PC-9 (cell line): ENCODE results near the gene UVRAG. TPM values are rescaled to one million over a fixed set of nuclear protein-coding genes. Genes with fewer than 3 reads are reported as not detected.
"Not testable (repeated sequence)": the region's sequence is repeated elsewhere in the genome, so short reads cannot be mapped to it uniquely, and the experiment has no call there.

Experiments used
- BruUV-seq: library from RNA; stranded (reverse); fragments of 400-500 nt; replicated peaks from 2 replicates; lab custom pipeline; 2021; lab: Mats Ljungman, UMichigan
- CTCF ChIA-PET: fragments of 300-600 bp; sonication (Branson Sonifier 250); formaldehyde crosslinking; loops from one replicate; lab custom pipeline; 2022; ENCODE audit warnings: antibody characterized with exemption; lab: Charles Lee
- POLR2A ChIA-PET: fragments of 300-600 bp; sonication (Branson Sonifier 250); formaldehyde crosslinking; loops from one replicate; lab custom pipeline; 2022; ENCODE audit warnings: antibody characterized with exemption; ENCODE audit not compliant: unreplicated experiment; lab: Charles Lee
- DNase-seq, 2 experiments: peaks; one replicate each; pipeline versions ENCODE4 v3.0.0 to v3.0.0-alpha.2; 2015 to 2022; ENCODE audit warnings: mixed read lengths in 1 of 2
- H2AFZ ChIP-seq: fragments of 200-600 bp; sonication (generic); 2 replicates; pipeline ENCODE4 v1.8.1; 2017; ENCODE audit warnings: antibody characterized with exemption
- H3F3A ChIP-seq: fragments of 200-600 bp; sonication (generic); 2 replicates; pipeline ENCODE4 v1.8.1; 2017; ENCODE audit warnings: antibody characterized with exemption, mild to moderate bottlenecking, low read depth; ENCODE audit not compliant: insufficient read depth
- H3K27ac ChIP-seq: fragments of 200-600 bp; sonication (generic); 2 replicates; pipeline ENCODE4 v1.6.1; 2016; ENCODE audit warnings: mixed run types
- H3K27me3 ChIP-seq: fragments of 200-600 bp; sonication (generic); 2 replicates; pipeline ENCODE4 v1.6.1; 2016; ENCODE audit warnings: low read depth, mixed run types; ENCODE audit not compliant: insufficient read depth
- H3K36me3 ChIP-seq: fragments of 200-600 bp; sonication (generic); 2 replicates; pipeline ENCODE4 v1.6.1; 2016; ENCODE audit warnings: low read depth, mixed run types
- H3K4me1 ChIP-seq: fragments of 200-600 bp; sonication (generic); replicated peaks from 2 replicates; pipeline ENCODE4 v1.6.1; 2016; ENCODE audit warnings: mixed run types; ENCODE audit not compliant: insufficient read depth
- H3K4me2 ChIP-seq: fragments of 200-600 bp; sonication (generic); 2 replicates; pipeline ENCODE4 v1.6.1; 2017; ENCODE audit warnings: mixed run types
- H3K4me3 ChIP-seq: fragments of 200-600 bp; sonication (generic); 2 replicates; pipeline ENCODE4 v1.6.1; 2016; ENCODE audit warnings: mixed run types
- H3K79me2 ChIP-seq: fragments of 200-600 bp; sonication (generic); 2 replicates; pipeline ENCODE4 v1.6.1; 2017; ENCODE audit warnings: low read depth, mixed run types
- H3K9me2 ChIP-seq: fragments of 200-600 bp; sonication (generic); 2 replicates; pipeline ENCODE4 v1.8.1; 2017; ENCODE audit warnings: mild to moderate bottlenecking; ENCODE audit not compliant: insufficient read depth
- H3K9me3 ChIP-seq: fragments of 200-600 bp; sonication (generic); 2 replicates; pipeline ENCODE4 v1.8.1; 2016; ENCODE audit warnings: low read depth; ENCODE audit not compliant: insufficient read depth
- H4K20me1 ChIP-seq: fragments of 200-600 bp; sonication (generic); 2 replicates; pipeline ENCODE4 v1.8.1; 2017; ENCODE audit not compliant: insufficient read depth
- CTCF ChIP-seq: fragments of 200-600 bp; sonication (generic); conservative IDR thresholded peaks from 2 replicates; pipeline ENCODE4 v1.6.1; 2017; ENCODE audit warnings: mixed run types, antibody characterized with exemption, mild to moderate bottlenecking, moderate library complexity
- EZH2 ChIP-seq: fragments of 200-600 bp; sonication (generic); IDR thresholded peaks from 2 replicates; pipeline ENCODE4 v1.8.0; 2017; ENCODE audit warnings: antibody characterized with exemption, low read depth
- intact Hi-C: fragments of 100-400 bp; cut with micrococcal nuclease; formaldehyde crosslinking; loops from one replicate; pipeline ENCODE4 v1.10.0; 2022; ENCODE audit not compliant: unreplicated experiment
- total RNA-seq: library from RNA; stranded (reverse); gene quantifications from 2 replicates; pipeline ENCODE4 v1.2.3, GENCODE V29; 2021

UVRAG gene
- total RNA-seq, 1 experiment from 2014 or later = 20.4 TPM

GRCh38 chr11:75925785-75926164, 110.8 kb downstream of the UVRAG start:
- H3K9me3 ChIP-seq = no peaks in the 10 kb centered on the region
- H4K20me1 ChIP-seq = no peaks in the 10 kb centered on the region
- DNase-seq = no peak
- H3K27me3 ChIP-seq = no peaks in the 10 kb centered on the region
- no peak overlapping the region for H3K4me2 ChIP-seq
- H3K27ac ChIP-seq = no peak overlapping the region
- peaks cover 4% of the 10 kb centered on the region for H3F3A ChIP-seq
- H2AFZ ChIP-seq = no peak overlapping the region
- CTCF ChIA-PET = no interaction called here
- H3K4me1 ChIP-seq = no peaks in the 10 kb centered on the region
- no peak overlapping the region for H3K4me3 ChIP-seq
- POLR2A ChIA-PET = no interaction called here
- no peaks in the 10 kb centered on the region for H3K9me2 ChIP-seq
- H3K79me2 ChIP-seq = no peaks in the 10 kb centered on the region
- BruUV-seq = no TSS peak
- intact Hi-C loops = no loop called here
- TF ChIP-seq CTCF (no peak), EZH2 (no peak)
- no peaks in the 10 kb centered on the region for H3K36me3 ChIP-seq

DNA sequence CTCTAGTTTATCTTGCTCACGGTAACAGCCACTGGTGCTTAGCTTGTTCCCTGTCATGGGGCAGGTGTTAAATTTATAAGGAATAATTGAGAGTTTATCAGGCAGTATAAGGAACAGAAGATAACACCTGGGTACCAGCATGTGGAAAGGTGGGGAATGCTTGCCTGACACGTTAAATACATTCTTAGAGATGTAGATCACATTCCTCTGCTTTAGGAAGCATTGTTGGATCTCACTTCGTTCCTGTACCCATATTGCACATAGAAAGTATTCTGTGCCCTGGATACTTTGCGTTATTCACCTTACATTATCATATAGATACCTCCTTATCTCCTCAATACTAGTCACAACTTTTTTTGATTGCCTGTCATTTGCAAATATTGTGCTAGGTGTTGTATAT, 114.7 kb downstream of the UVRAG start:
- CTCF ChIA-PET = no interaction called here
- Histone ChIP-seq H3K79me2 (no peaks in the 10 kb centered on the region), H4K20me1 (no peaks in the 10 kb centered on the region), H3F3A (no peaks in the 10 kb centered on the region; the same call in 1 of the 2 replicates), H3K36me3 (no peaks in the 10 kb centered on the region), H3K9me3 (peaks cover 7% of the 10 kb centered on the region; the same call in 1 of the 2 replicates), H3K27ac (no peak overlapping the region), H3K27me3 (no peaks in the 10 kb centered on the region), H3K4me3 (no peak overlapping the region), H3K9me2 (no peaks in the 10 kb centered on the region), H2AFZ (no peak overlapping the region), H3K4me1 (no peaks in the 10 kb centered on the region), H3K4me2 (no peak overlapping the region)
- TF ChIP-seq EZH2 (no peak), CTCF (no peak)
- no peak for DNase-seq
- no TSS peak for BruUV-seq
- POLR2A ChIA-PET = interaction anchor here (0.6 kb wide), 1 partner anchor 19 kb away, joined by 4 read pairs; no protein-coding TSS in a partner anchor
- intact Hi-C loops = no loop called here

DNA sequence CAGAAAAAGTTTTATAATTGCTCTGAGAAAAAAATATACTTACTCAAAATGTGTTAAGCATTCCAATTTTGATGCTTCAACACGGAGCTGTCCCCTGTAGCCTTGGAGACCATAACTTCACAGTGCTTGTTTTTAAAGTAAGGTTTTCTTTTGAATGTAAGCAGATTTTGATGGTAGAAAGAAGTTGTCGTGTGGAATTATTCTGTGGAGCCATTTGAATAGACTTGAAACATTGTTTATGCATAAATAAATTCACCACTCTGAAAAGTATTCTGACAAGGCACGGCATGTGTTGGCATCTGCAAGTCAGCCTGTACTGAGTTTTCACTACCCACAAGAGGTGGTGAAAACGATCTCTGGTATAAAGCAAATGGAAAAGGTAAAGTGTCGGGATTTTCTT, 115.5 kb downstream of the UVRAG start:
- Histone ChIP-seq H2AFZ (no peak overlapping the region), H3K36me3 (no peaks in the 10 kb centered on the region), H3K9me2 (no peaks in the 10 kb centered on the region), H3K9me3 (peaks cover 7% of the 10 kb centered on the region; the same call in 1 of the 2 replicates), H3F3A (no peaks in the 10 kb centered on the region; the same call in 1 of the 2 replicates), H4K20me1 (no peaks in the 10 kb centered on the region), H3K4me2 (no peak overlapping the region), H3K4me3 (no peak overlapping the region), H3K4me1 (no peaks in the 10 kb centered on the region), H3K79me2 (no peaks in the 10 kb centered on the region), H3K27me3 (no peaks in the 10 kb centered on the region), H3K27ac (no peak overlapping the region)
- TF ChIP-seq EZH2 = no peak
- CTCF ChIA-PET = no interaction called here
- POLR2A ChIA-PET = no interaction called here
- DNase-seq = no peak
- no TSS peak for BruUV-seq
- intact Hi-C loops = no loop called here

GRCh38 chr11:75931124-75931523, 116.1 kb downstream of the UVRAG start:
- Histone ChIP-seq H3F3A (no peaks in the 10 kb centered on the region; the same call in 1 of the 2 replicates), H3K9me3 (peaks cover 7% of the 10 kb centered on the region; the same call in 1 of the 2 replicates), H4K20me1 (no peaks in the 10 kb centered on the region), H2AFZ (no peak overlapping the region), H3K27ac (no peak overlapping the region), H3K4me2 (no peak overlapping the region), H3K36me3 (no peaks in the 10 kb centered on the region), H3K27me3 (no peaks in the 10 kb centered on the region), H3K9me2 (no peaks in the 10 kb centered on the region), H3K4me3 (no peak overlapping the region), H3K4me1 (no peaks in the 10 kb centered on the region), H3K79me2 (no peaks in the 10 kb centered on the region)
- ChIA-PET CTCF (no interaction called here), POLR2A (no interaction called here)
- no peak for DNase-seq
- TF ChIP-seq CTCF = no peak
- TF ChIP-seq EZH2 = no peak
- intact Hi-C loops = no loop called here
- no TSS peak for BruUV-seq

DNA sequence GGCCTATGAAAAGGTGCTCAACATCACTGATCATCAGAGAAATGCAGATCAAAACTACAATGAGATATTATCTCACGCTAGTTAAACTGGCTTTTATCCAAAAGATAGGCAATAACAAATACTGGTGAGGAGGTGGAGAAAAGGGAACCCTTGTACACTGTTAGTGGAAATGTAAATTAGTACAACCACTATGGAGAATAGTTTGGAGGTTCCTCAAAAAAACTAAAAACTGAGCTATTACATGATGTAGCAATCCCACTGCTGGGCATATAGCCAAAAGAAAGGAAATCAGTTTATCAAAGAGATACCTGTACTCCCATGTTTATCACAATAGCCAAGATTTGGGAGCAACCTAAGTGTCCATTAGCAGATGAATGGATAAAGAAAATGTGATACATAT, 118.7 kb downstream of the UVRAG start:
- intact Hi-C loops, H3K79me2 ChIP-seq, H3K4me1 ChIP-seq, H3F3A ChIP-seq, H3K4me3 ChIP-seq, H3K36me3 ChIP-seq, POLR2A ChIA-PET, BruUV-seq, H3K27me3 ChIP-seq, H3K27ac ChIP-seq, H4K20me1 ChIP-seq, H3K4me2 ChIP-seq, H2AFZ ChIP-seq, DNase-seq, CTCF ChIA-PET, H3K9me3 ChIP-seq, H3K9me2 ChIP-seq: not testable (repeated sequence)
